Breast epithelium (tissue), 4 donors: ENCODE data around the gene KRTAP10-9. TPM values are rescaled to one million over a fixed set of nuclear protein-coding genes. Genes with fewer than 3 reads are reported as not detected.
"Not testable (repeated sequence)": the region's sequence is repeated elsewhere in the genome, so short reads cannot be mapped to it uniquely, and the experiment has no call there.

Source experiments
- DNase-seq, 2 donors: peaks; one replicate each; pipeline ENCODE4 v3.0.0-alpha.2; 2019; ENCODE audit warnings: low spot score in 2 of 2
- H3K27ac ChIP-seq, 2 donors: fragments of 200-600 bp; sonication (generic) in 1 of 2; one replicate each; pipeline ENCODE4 v1.5.1; 2016 to 2019; ENCODE audit warnings: mild to moderate bottlenecking in 1 of 2
- H3K27me3 ChIP-seq, 2 donors: fragments of 200-600 bp; sonication (generic) in 1 of 2; one replicate each; pipeline versions ENCODE4 v1.5.1 to v1.6.0; 2017 to 2019; ENCODE audit warnings: control low read depth in 1 of 2, mild to moderate bottlenecking in 1 of 2
- H3K36me3 ChIP-seq: fragments of 200-600 bp; one replicate; pipeline ENCODE4 v1.5.1; 2019
- H3K4me1 ChIP-seq, 2 donors: fragments of 200-600 bp; sonication (generic); one replicate each; pipeline ENCODE4 v1.5.1; 2016 to 2019; ENCODE audit warnings: control low read depth in 1 of 2
- H3K4me3 ChIP-seq, 3 donors: fragments of 200-600 bp; sonication (generic); 1 replicate in 2 of 3; 2 replicates in 1 of 3; pipeline ENCODE4 v1.5.1; 2016 to 2019; ENCODE audit warnings: mild to moderate bottlenecking in 3 of 3, moderate library complexity in 2 of 3
- H3K9me3 ChIP-seq, 2 donors: fragments of 200-600 bp; sonication (generic) in 1 of 2; one replicate each; pipeline ENCODE4 v1.5.1; 2016 to 2019; ENCODE audit warnings: control low read depth in 1 of 2
- POLR2A ChIP-seq: fragments of 450-650 bp; IDR thresholded peaks from one replicate; pipeline ENCODE4 v1.6.1; 2016; ENCODE audit warnings: antibody characterized with exemption, mild to moderate bottlenecking, moderate library complexity
- POLR2AphosphoS5 ChIP-seq, 3 donors: sonication (generic); formaldehyde crosslinking; IDR thresholded peaks; one replicate each; pipeline ENCODE4 v1.6.1; 2017; ENCODE audit warnings: antibody characterized with exemption in 3 of 3
- intact Hi-C: fragments of 100-400 bp; cut with DNase I; formaldehyde crosslinking; loops from one replicate; pipeline ENCODE4 v1.15.1; 2023; ENCODE audit warnings: low total_unique reads
- total RNA-seq, 3 donors: library from RNA; depleted of rRNA; stranded (reverse); fragments of >200 nt; gene quantifications; one replicate each; pipeline ENCODE4 v1.1.0, GENCODE V29; 2016
- TF ChIP-seq, protein P1 (sequence below), 3 donors: fragments of 450-650 bp; IDR thresholded peaks; one replicate each; pipeline ENCODE4 v1.5.1; 2016 to 2017; ENCODE audit warnings: antibody characterized with exemption in 3 of 3, mild to moderate bottlenecking in 3 of 3, moderate library complexity in 3 of 3

The KRTAP10-9 gene
- total RNA-seq, 3 donors from 2014 or later: not detected

DNA sequence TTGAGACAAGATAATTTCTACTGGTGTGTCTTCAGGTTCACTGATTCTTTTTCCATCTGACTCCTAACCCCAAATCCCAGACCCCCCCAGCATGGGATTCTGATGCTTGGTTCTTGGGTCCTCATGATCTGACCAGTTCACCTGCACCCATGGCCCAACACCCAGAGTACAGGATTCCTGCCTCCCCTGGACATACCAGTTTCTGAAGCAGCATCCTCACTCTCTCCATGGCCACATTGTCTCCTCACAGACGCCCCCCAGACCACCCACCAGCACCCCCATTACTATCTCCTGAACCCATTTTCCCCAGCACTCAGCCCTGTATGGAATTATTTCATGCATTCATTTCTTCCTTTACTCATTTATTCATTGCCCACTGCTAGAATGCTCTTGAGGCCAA, 30.0 kb downstream of the KRTAP10-9 start:
- no peaks in the 10 kb centered on the region for H3K36me3 ChIP-seq
- no peak overlapping the region for H3K27ac ChIP-seq
- H3K27me3 ChIP-seq: peaks cover 0 to 10% of the 10 kb centered on the region in 2 donors
- H3K4me3 ChIP-seq: no peak overlapping the region
- H3K9me3 ChIP-seq: peaks cover 11 to 14% of the 10 kb centered on the region in 2 donors
- no peak for DNase-seq
- intact Hi-C loops: no loop called here
- TF ChIP-seq POLR2AphosphoS5 (IDR thresholded peaks at IDR 0.05) (no peak), POLR2A (no peak)
- TF ChIP-seq, protein P1, sequence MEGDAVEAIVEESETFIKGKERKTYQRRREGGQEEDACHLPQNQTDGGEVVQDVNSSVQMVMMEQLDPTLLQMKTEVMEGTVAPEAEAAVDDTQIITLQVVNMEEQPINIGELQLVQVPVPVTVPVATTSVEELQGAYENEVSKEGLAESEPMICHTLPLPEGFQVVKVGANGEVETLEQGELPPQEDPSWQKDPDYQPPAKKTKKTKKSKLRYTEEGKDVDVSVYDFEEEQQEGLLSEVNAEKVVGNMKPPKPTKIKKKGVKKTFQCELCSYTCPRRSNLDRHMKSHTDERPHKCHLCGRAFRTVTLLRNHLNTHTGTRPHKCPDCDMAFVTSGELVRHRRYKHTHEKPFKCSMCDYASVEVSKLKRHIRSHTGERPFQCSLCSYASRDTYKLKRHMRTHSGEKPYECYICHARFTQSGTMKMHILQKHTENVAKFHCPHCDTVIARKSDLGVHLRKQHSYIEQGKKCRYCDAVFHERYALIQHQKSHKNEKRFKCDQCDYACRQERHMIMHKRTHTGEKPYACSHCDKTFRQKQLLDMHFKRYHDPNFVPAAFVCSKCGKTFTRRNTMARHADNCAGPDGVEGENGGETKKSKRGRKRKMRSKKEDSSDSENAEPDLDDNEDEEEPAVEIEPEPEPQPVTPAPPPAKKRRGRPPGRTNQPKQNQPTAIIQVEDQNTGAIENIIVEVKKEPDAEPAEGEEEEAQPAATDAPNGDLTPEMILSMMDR (IDR thresholded peaks at IDR 0.05): no peak
- H3K4me1 ChIP-seq: no peaks in the 10 kb centered on the region

- no peaks in the 10 kb centered on the region for H3K4me1 ChIP-seq
- intact Hi-C loops: no loop called here
- no peak for DNase-seq
- no peak for TF ChIP-seq POLR2AphosphoS5 (IDR thresholded peaks at IDR 0.05)
- no peak for TF ChIP-seq POLR2A
- TF ChIP-seq, protein P1 (IDR thresholded peaks at IDR 0.05): no peak
- no peak within 1 kb of the TSS for H3K27ac ChIP-seq
- H3K9me3 ChIP-seq: peaks cover 11 to 14% of the 10 kb centered on the region in 2 donors
- no peaks in the 10 kb centered on the region for H3K36me3 ChIP-seq
- H3K27me3 ChIP-seq: peaks cover 0 to 10% of the 10 kb centered on the region in 2 donors
- H3K4me3 ChIP-seq: no peak within 1 kb of the TSS
Measured at GRCh38 chr21:44657635-44658540, 31.0 kb downstream of the KRTAP10-9 start, which contains the start of gene KRTAP12-3. TSS of gene KRTAP12-3 (plus strand) at chr21:44657932. CDS start at chr21:44657980, 48 bp downstream.

GRCh38 chr21:44658541-44658910, 31.6 kb downstream of the KRTAP10-9 start:
- H3K4me3 ChIP-seq: no peak overlapping the region
- DNase-seq: no peak
- no peaks in the 10 kb centered on the region for H3K4me1 ChIP-seq
- peaks cover 11 to 14% of the 10 kb centered on the region in 2 donors for H3K9me3 ChIP-seq
- H3K36me3 ChIP-seq: no peaks in the 10 kb centered on the region
- TF ChIP-seq POLR2A: no peak
- TF ChIP-seq, protein P1 (IDR thresholded peaks at IDR 0.05): no peak
- TF ChIP-seq POLR2AphosphoS5 (IDR thresholded peaks at IDR 0.05): no peak
- H3K27ac ChIP-seq: no peak overlapping the region
- H3K27me3 ChIP-seq: peaks cover 0 to 10% of the 10 kb centered on the region in 2 donors
- intact Hi-C loops: no loop called here

GRCh38 chr21:44658913-44659595, 32.2 kb downstream of the KRTAP10-9 start:
- Histone ChIP-seq H3K9me3 (peaks cover 11 to 13% of the 10 kb centered on the region in 2 donors), H3K4me3 (no peak overlapping the region), H3K36me3 (no peaks in the 10 kb centered on the region), H3K27me3 (peaks cover 0 to 10% of the 10 kb centered on the region in 2 donors), H3K4me1 (no peaks in the 10 kb centered on the region), H3K27ac (no peak overlapping the region)
- no peak for TF ChIP-seq POLR2AphosphoS5 (IDR thresholded peaks at IDR 0.05)
- TF ChIP-seq, protein P1 (IDR thresholded peaks at IDR 0.05): no peak
- no peak for TF ChIP-seq POLR2A
- intact Hi-C loops: no loop called here
- no peak for DNase-seq

DNA sequence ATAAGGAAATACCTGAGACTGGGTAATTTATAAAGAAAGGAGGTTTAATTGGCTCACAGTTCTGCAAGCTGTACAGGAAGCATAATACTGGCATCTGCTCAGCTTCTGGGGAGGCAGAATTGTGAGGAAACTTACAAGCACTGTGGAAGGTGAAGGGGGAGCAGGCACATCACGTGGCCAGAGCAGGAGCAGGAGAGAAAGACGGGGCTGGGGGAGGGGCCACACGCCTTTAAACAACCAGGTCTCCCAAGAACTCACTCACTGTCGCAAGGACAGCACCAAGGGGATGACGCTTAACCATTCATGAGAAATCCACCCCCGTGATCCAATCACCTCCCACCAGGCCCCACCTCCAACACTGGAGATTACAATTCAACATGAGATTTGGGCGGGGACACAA, 34.7 kb downstream of the KRTAP10-9 start:
- H3K36me3 ChIP-seq, H3K9me3 ChIP-seq, H3K27me3 ChIP-seq, intact Hi-C loops, DNase-seq, H3K4me3 ChIP-seq, H3K4me1 ChIP-seq, H3K27ac ChIP-seq: not testable (repeated sequence)
